Naive thymus-derived CD4-positive, alpha-beta T cell (primary cell): ENCODE data around the gene A1CF. TPM values are rescaled to one million over a fixed set of nuclear protein-coding genes. Genes with fewer than 3 reads are reported as not detected.

ENCODE experiments used
- ATAC-seq: fragments of 150-1000 bp; cut with Tn5 transposase; 2 replicates; pipeline ENCODE4 v1.10.0; 2021; ENCODE audit warnings: mild to moderate bottlenecking, moderate library complexity
- CTCF ChIA-PET: fragments of 350-600 bp; sonication (Branson Sonifier 250); formaldehyde crosslinking; loops from one replicate; lab custom pipeline; 2021; ENCODE audit warnings: antibody characterized with exemption; lab: Charles Lee
- POLR2A ChIA-PET: fragments of 350-600 bp; sonication (Branson Sonifier 250); formaldehyde crosslinking; loops from one replicate; lab custom pipeline; 2021; ENCODE audit warnings: antibody characterized with exemption, inconsistent platforms; lab: Charles Lee
- DNase-seq, 9 donors: peaks; one replicate each; pipeline versions ENCODE4 v3.0.0 to v3.0.0-alpha.2; 2020 to 2022; ENCODE audit warnings: mixed read lengths in 1 of 9
- H3K27ac ChIP-seq: one replicate; pipeline ENCODE4 v1.7.0; 2013; ENCODE audit warnings: mild to moderate bottlenecking, low read depth, low read length, moderate library complexity
- H3K27me3 ChIP-seq, 2 donors: one replicate each; pipeline ENCODE4 v1.7.0; 2013; ENCODE audit warnings: low read length in 2 of 2, mild to moderate bottlenecking in 2 of 2, moderate library complexity in 2 of 2; ENCODE audit not compliant: control insufficient read depth in 2 of 2, insufficient read depth in 2 of 2
- H3K36me3 ChIP-seq, 3 experiments: 1 replicate in 2 of 3; 2 replicates in 1 of 3; pipeline ENCODE4 v1.7.0; 2013; ENCODE audit warnings: low read length in 3 of 3, mild to moderate bottlenecking in 3 of 3, moderate library complexity in 1 of 3; ENCODE audit not compliant: insufficient read depth in 3 of 3, control insufficient read depth in 2 of 3
- H3K4me1 ChIP-seq, 2 donors: one replicate each; pipeline ENCODE4 v1.7.0; 2013; ENCODE audit warnings: low read length in 2 of 2, mild to moderate bottlenecking in 2 of 2, moderate library complexity in 1 of 2; ENCODE audit not compliant: control insufficient read depth in 2 of 2, insufficient read depth in 2 of 2
- H3K4me3 ChIP-seq: 2 replicates; pipeline ENCODE4 v1.7.0; 2013; ENCODE audit warnings: mild to moderate bottlenecking, low read length
- H3K9me3 ChIP-seq, 3 experiments: 1 replicate in 2 of 3; 2 replicates in 1 of 3; pipeline ENCODE4 v1.7.0; 2013; ENCODE audit warnings: low read length in 3 of 3; ENCODE audit not compliant: control insufficient read depth in 2 of 3
- H3K27ac Mint-ChIP-seq, 9 donors: one replicate each; pipeline ENCODE4 v1.8.0; 2020 to 2022; ENCODE audit warnings: mixed read lengths in 9 of 9, mild to moderate bottlenecking in 8 of 9, moderate library complexity in 5 of 9, inconsistent platforms in 2 of 9
- H3K27me3 Mint-ChIP-seq, 5 donors: one replicate each; pipeline ENCODE4 v1.8.0; 2021 to 2022; ENCODE audit warnings: mixed read lengths in 5 of 5, mild to moderate bottlenecking in 1 of 5
- H3K36me3 Mint-ChIP-seq, 5 donors: one replicate each; pipeline ENCODE4 v1.8.0; 2020 to 2022; ENCODE audit warnings: mixed read lengths in 5 of 5, mild to moderate bottlenecking in 3 of 5, inconsistent platforms in 1 of 5
- H3K4me1 Mint-ChIP-seq, 7 donors: one replicate each; pipeline ENCODE4 v1.8.0; 2020 to 2022; ENCODE audit warnings: mixed read lengths in 7 of 7, mild to moderate bottlenecking in 3 of 7, inconsistent platforms in 1 of 7
- H3K4me3 Mint-ChIP-seq, 10 donors: one replicate each; pipeline ENCODE4 v1.8.0; 2020 to 2022; ENCODE audit warnings: mild to moderate bottlenecking in 10 of 10, mixed read lengths in 10 of 10, moderate library complexity in 6 of 10, inconsistent platforms in 2 of 10
- H3K9me3 Mint-ChIP-seq, 11 donors: one replicate each; pipeline ENCODE4 v1.8.0; 2020 to 2022; ENCODE audit warnings: mixed read lengths in 11 of 11, mild to moderate bottlenecking in 4 of 11, inconsistent platforms in 1 of 11, moderate library complexity in 1 of 11
- intact Hi-C, 2 donors: fragments of 100-400 bp; cut with micrococcal nuclease; formaldehyde crosslinking; loops; one replicate each; pipeline ENCODE4 v1.15.1; 2023
- polyA plus RNA-seq, 2 donors: library from polyadenylated mRNA; unstranded; fragments of 300-500 nt; fragmentation: Illumina TruSeq; gene quantifications; one replicate each; pipeline ENCODE4 v1.2.3, GENCODE V29; 2021
- total RNA-seq, 6 experiments: library from RNA in 5 of 6; stranded (reverse) in 5 of 6; gene quantifications; 1 replicate in 5 of 6; 2 replicates in 1 of 6; pipeline ENCODE4 v1.2.3 and lab custom pipeline; 2021 to 2026

Gene A1CF
- total and polyA plus RNA-seq, 7 experiments from 2014 or later = not detected

GRCh38 chr10:50830066-50830465 is 55.4 kb downstream of the A1CF start:
- CTCF ChIA-PET = interaction anchor here (0.7 kb wide), 1 partner anchor 355 kb away, joined by 3 read pairs; no protein-coding TSS in a partner anchor
- Histone ChIP-seq H3K36me3 (no peaks in the 10 kb centered on the region), H3K4me1 (no peaks in the 10 kb centered on the region), H3K27ac (no peak overlapping the region), H3K9me3 (no peaks in the 10 kb centered on the region), H3K4me3 (no peak overlapping the region), H3K27me3 (no peaks in the 10 kb centered on the region)
- Mint-ChIP-seq H3K27ac (no peak overlapping the region), H3K9me3 (peaks cover 0 to 6% (median 0%) of the 10 kb centered on the region in 11 donors), H3K27me3 (peaks cover 3 to 46% (median 37%) of the 10 kb centered on the region in 5 donors), H3K4me1 (no peaks in the 10 kb centered on the region), H3K4me3 (no peak overlapping the region), H3K36me3 (no peaks in the 10 kb centered on the region)
- intact Hi-C loops = no loop called here
- ATAC-seq = no peak
- POLR2A ChIA-PET = no interaction called here
- DNase-seq = no peak

DNA sequence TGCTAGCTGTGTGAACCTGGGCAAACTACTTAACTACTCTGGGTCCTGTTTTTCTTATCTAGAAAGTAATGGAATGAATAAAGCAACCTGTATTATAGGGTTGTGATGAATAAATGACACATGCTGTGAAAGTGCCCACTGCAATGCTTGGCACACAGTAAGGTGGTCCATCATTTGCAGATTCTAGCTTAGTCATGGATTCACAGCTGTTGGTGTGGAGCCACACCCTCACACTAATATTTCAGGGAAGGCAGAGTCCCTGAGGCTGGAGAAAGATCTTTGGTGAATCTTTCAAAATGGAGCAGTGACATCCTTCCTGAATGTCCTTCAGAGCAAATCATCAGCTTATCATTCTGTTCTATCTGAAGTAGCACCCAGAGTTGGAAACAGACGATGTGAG is 60.6 kb downstream of the A1CF start:
- H3K27me3 Mint-ChIP-seq = peaks cover 4 to 52% (median 34%) of the 10 kb centered on the region in 5 donors
- ChIA-PET POLR2A (no interaction called here), CTCF (no interaction called here)
- H3K27ac Mint-ChIP-seq = no peak overlapping the region
- peaks cover 0 to 6% (median 0%) of the 10 kb centered on the region in 11 donors for H3K9me3 Mint-ChIP-seq
- no peak for DNase-seq
- no peaks in the 10 kb centered on the region for H3K4me1 Mint-ChIP-seq
- H3K36me3 ChIP-seq = no peaks in the 10 kb centered on the region
- no peaks in the 10 kb centered on the region for H3K9me3 ChIP-seq
- no peak overlapping the region for H3K4me3 Mint-ChIP-seq
- no peak for ATAC-seq
- H3K4me3 ChIP-seq = no peak overlapping the region
- no peaks in the 10 kb centered on the region for H3K27me3 ChIP-seq
- no peaks in the 10 kb centered on the region for H3K36me3 Mint-ChIP-seq
- intact Hi-C loops = no loop called here
- H3K4me1 ChIP-seq = no peaks in the 10 kb centered on the region
- H3K27ac ChIP-seq = no peak overlapping the region

- H3K27me3 ChIP-seq = no peaks in the 10 kb centered on the region
- Mint-ChIP-seq H3K4me3 (no peak overlapping the region), H3K27ac (no peak overlapping the region), H3K9me3 (peaks cover 0 to 11% (median 0%) of the 10 kb centered on the region in 11 donors), H3K27me3 (peaks cover 9 to 56% (median 26%) of the 10 kb centered on the region in 5 donors), H3K36me3 (no peaks in the 10 kb centered on the region), H3K4me1 (no peaks in the 10 kb centered on the region)
- H3K4me3 ChIP-seq = no peak overlapping the region
- H3K27ac ChIP-seq = no peak overlapping the region
- ATAC-seq (no peak), DNase-seq (no peak)
- H3K36me3 ChIP-seq = no peaks in the 10 kb centered on the region
- intact Hi-C loops = no loop called here
- POLR2A ChIA-PET = no interaction called here
- H3K4me1 ChIP-seq = no peaks in the 10 kb centered on the region
- CTCF ChIA-PET = no interaction called here
- no peaks in the 10 kb centered on the region for H3K9me3 ChIP-seq
Observed at GRCh38 chr10:50823789-50824188, 61.6 kb downstream of the A1CF start.

GRCh38 chr10:50809596-50809995 is 75.8 kb downstream of the A1CF start:
- ChIA-PET CTCF (no interaction called here), POLR2A (no interaction called here)
- Histone ChIP-seq H3K9me3 (no peaks in the 10 kb centered on the region), H3K4me1 (no peaks in the 10 kb centered on the region), H3K4me3 (no peak overlapping the region), H3K27ac (no peak overlapping the region), H3K36me3 (no peaks in the 10 kb centered on the region), H3K27me3 (no peaks in the 10 kb centered on the region)
- Mint-ChIP-seq H3K27ac (no peak overlapping the region), H3K27me3 (peaks cover 0 to 19% (median 3%) of the 10 kb centered on the region in 5 donors), H3K36me3 (no peaks in the 10 kb centered on the region), H3K9me3 (no peaks in the 10 kb centered on the region), H3K4me1 (no peaks in the 10 kb centered on the region), H3K4me3 (no peak overlapping the region)
- no peak for ATAC-seq
- DNase-seq = no peak
- intact Hi-C loops = no loop called here

DNA sequence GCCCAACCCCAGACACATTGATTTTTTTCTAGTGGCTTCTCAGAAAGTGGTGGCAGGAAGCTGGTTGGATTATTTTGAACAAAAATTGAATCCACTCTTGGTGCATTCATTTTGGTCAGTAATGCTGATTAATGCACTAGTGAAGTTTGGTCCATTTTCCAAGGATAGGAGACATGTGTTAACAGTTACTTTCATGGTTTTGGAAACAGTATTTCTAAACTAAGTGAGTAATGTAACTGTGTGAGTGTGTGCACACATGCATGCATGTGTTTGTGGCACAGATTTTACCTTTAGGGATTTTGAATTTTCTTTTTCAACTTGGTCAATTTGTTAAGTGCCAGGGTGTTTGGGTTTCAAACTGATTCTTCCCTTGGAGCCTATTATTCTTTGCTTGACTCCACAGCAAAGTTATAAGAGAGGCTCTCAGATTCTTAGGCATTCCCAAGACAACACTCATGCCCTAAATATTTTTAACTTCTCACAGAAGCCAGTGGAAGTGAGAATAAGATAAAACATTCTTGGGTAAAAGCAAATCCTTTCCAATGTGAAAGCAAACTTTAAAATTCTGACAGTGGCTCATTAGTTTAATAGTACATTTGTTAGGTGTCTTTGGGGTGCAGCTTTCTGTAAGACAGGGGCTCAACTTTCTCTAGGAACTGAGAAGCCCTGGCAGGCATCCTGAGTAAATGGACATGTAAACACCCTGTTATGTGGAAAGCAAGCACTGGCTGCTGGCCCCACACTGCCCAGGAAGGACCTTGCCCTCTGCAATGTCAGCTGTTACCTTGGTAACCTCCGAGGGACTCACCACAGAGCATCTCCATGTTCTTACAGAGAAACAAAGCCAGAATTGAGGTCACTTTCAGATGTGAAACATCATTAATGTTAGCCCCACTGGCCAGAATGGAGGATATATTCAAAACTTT is 77.3 kb downstream of the A1CF start:
- POLR2A ChIA-PET = interaction anchor here (0.6 kb wide), 1 partner anchor 289 kb away, joined by 4 read pairs; no protein-coding TSS in a partner anchor
- H3K27ac Mint-ChIP-seq = no peak overlapping the region
- no peaks in the 10 kb centered on the region for H3K36me3 Mint-ChIP-seq
- no peaks in the 10 kb centered on the region for H3K4me1 Mint-ChIP-seq
- CTCF ChIA-PET = no interaction called here
- H3K27me3 Mint-ChIP-seq = peaks cover 0 to 15% (median 5%) of the 10 kb centered on the region in 5 donors
- Histone ChIP-seq H3K4me3 (no peak overlapping the region), H3K36me3 (no peaks in the 10 kb centered on the region), H3K9me3 (no peaks in the 10 kb centered on the region), H3K4me1 (no peaks in the 10 kb centered on the region), H3K27ac (no peak overlapping the region), H3K27me3 (no peaks in the 10 kb centered on the region)
- DNase-seq = no peak
- no peak overlapping the region for H3K4me3 Mint-ChIP-seq
- H3K9me3 Mint-ChIP-seq = no peaks in the 10 kb centered on the region
- intact Hi-C loops = no loop called here
- ATAC-seq = no peak

- Mint-ChIP-seq H3K9me3 (no peaks in the 10 kb centered on the region), H3K27me3 (peaks cover 0 to 16% (median 6%) of the 10 kb centered on the region in 5 donors), H3K4me1 (no peaks in the 10 kb centered on the region), H3K27ac (peak overlapping the region in 1 of 9 donors; percentile 3), H3K36me3 (no peaks in the 10 kb centered on the region), H3K4me3 (no peak overlapping the region)
- intact Hi-C loops = no loop called here
- Histone ChIP-seq H3K27ac (no peak overlapping the region), H3K36me3 (no peaks in the 10 kb centered on the region), H3K27me3 (no peaks in the 10 kb centered on the region), H3K4me3 (no peak overlapping the region), H3K9me3 (no peaks in the 10 kb centered on the region), H3K4me1 (no peaks in the 10 kb centered on the region)
- DNase-seq (no peak), ATAC-seq (no peak)
- CTCF ChIA-PET = no interaction called here
- POLR2A ChIA-PET = no interaction called here
Observed at GRCh38 chr10:50805981-50806622, 79.3 kb downstream of the A1CF start.
